T-helper 2 cell treated with Interferon-gamma antibody and Interleukin-4, amounts not matched to agents 5 μg/mL and 100 μg/mL, for 36 hours (primary cell): Measurements from ENCODE around the gene FNDC8.
A peak's percentile ranks its signal among the peaks of the same experiment; 100 is the strongest.
"Not testable (repeated sequence)": the region's sequence is repeated elsewhere in the genome, so short reads cannot be mapped to it uniquely, and the experiment has no call there.

Experiments
- DNase-seq: peaks from one replicate; pipeline ENCODE4 v3.0.0; 2021; ENCODE audit warnings: low spot score
- H3K27ac Mint-ChIP-seq: one replicate; pipeline ENCODE4 v1.8.0; 2021; ENCODE audit warnings: mild to moderate bottlenecking, mixed read lengths
- H3K27me3 Mint-ChIP-seq: one replicate; pipeline ENCODE4 v1.8.0; 2021; ENCODE audit warnings: low read depth, mixed read lengths
- H3K36me3 Mint-ChIP-seq: one replicate; pipeline ENCODE4 v1.8.0; 2021; ENCODE audit warnings: low read depth, mixed read lengths
- H3K4me1 Mint-ChIP-seq: one replicate; pipeline ENCODE4 v1.8.0; 2021; ENCODE audit warnings: low read depth, mixed read lengths
- H3K4me3 Mint-ChIP-seq: one replicate; pipeline ENCODE4 v1.8.0; 2022; ENCODE audit warnings: mild to moderate bottlenecking, moderate library complexity, mixed read lengths
- H3K9me3 Mint-ChIP-seq: one replicate; pipeline ENCODE4 v1.8.0; 2021; ENCODE audit warnings: mixed read lengths

FNDC8 gene

GRCh38 chr17:35104844-35105450 is 16.5 kb upstream of the FNDC8 start:
- no peak for DNase-seq
- H3K4me1 Mint-ChIP-seq: no peaks in the 10 kb centered on the region
- no peaks in the 10 kb centered on the region for H3K27me3 Mint-ChIP-seq
- H3K9me3 Mint-ChIP-seq: no peaks in the 10 kb centered on the region
- no peak overlapping the region for H3K4me3 Mint-ChIP-seq
- H3K36me3 Mint-ChIP-seq: peaks cover 41% of the 10 kb centered on the region
- H3K27ac Mint-ChIP-seq: no peak overlapping the region

- not testable (repeated sequence) for H3K27me3 Mint-ChIP-seq, H3K4me3 Mint-ChIP-seq, H3K27ac Mint-ChIP-seq, H3K9me3 Mint-ChIP-seq, H3K4me1 Mint-ChIP-seq, DNase-seq
- peaks cover 22% of the 10 kb centered on the region for H3K36me3 Mint-ChIP-seq
These were observed 10.6 kb upstream of the FNDC8 start for GRCh38 chr17:35110791-35111190.

- Mint-ChIP-seq H3K4me1 (peaks cover 22% of the 10 kb centered on the region), H3K4me3 (peak overlapping the region; percentile 25), H3K36me3 (peaks cover 18% of the 10 kb centered on the region), H3K27me3 (no peaks in the 10 kb centered on the region), H3K9me3 (no peaks in the 10 kb centered on the region), H3K27ac (peak overlapping the region; percentile 28)
- no peak for DNase-seq
These were observed 4.6 kb upstream of the FNDC8 start for GRCh38 chr17:35116845-35117244.

- Mint-ChIP-seq H3K9me3 (no peaks in the 10 kb centered on the region), H3K27me3 (no peaks in the 10 kb centered on the region), H3K27ac (peak overlapping the region; percentile 56), H3K4me1 (peaks cover 22% of the 10 kb centered on the region), H3K36me3 (peaks cover 18% of the 10 kb centered on the region), H3K4me3 (peak overlapping the region; percentile 86)
- peak; percentile 10 for DNase-seq
These were observed 3.4 kb upstream of the FNDC8 start for GRCh38 chr17:35117984-35118383.

- no peaks in the 10 kb centered on the region for H3K27me3 Mint-ChIP-seq
- peak within 1 kb of the TSS; percentile 93 for H3K27ac Mint-ChIP-seq
- peak; percentile 77 for DNase-seq
- peak within 1 kb of the TSS; percentile 98 for H3K4me3 Mint-ChIP-seq
- no peaks in the 10 kb centered on the region for H3K9me3 Mint-ChIP-seq
- peaks cover 22% of the 10 kb centered on the region for H3K4me1 Mint-ChIP-seq
- H3K36me3 Mint-ChIP-seq: peaks cover 16% of the 10 kb centered on the region
These were observed 1.8 kb upstream of the FNDC8 start, which contains the start of gene RAD51D for GRCh38 chr17:35119370-35120165. Gene RAD51D, minus strand, starts transcription at chr17:35119860. Its CDS starts 247 bp downstream, at chr17:35119613.

GRCh38 chr17:35127751-35128514 is 6.5 kb downstream of the FNDC8 start:
- DNase-seq: no peak
- Mint-ChIP-seq H3K27me3 (no peaks in the 10 kb centered on the region), H3K9me3 (no peaks in the 10 kb centered on the region), H3K36me3 (peaks cover 12% of the 10 kb centered on the region), H3K4me1 (no peaks in the 10 kb centered on the region), H3K4me3 (no peak overlapping the region), H3K27ac (no peak overlapping the region)

GRCh38 chr17:35129154-35129972 is 7.9 kb downstream of the FNDC8 start:
- Mint-ChIP-seq H3K4me3 (no peak overlapping the region), H3K27me3 (no peaks in the 10 kb centered on the region), H3K36me3 (peaks cover 24% of the 10 kb centered on the region), H3K27ac (no peak overlapping the region), H3K4me1 (no peaks in the 10 kb centered on the region), H3K9me3 (no peaks in the 10 kb centered on the region)
- no peak for DNase-seq

GRCh38 chr17:35129973-35130351 is 8.5 kb downstream of the FNDC8 start:
- no peaks in the 10 kb centered on the region for H3K27me3 Mint-ChIP-seq
- H3K9me3 Mint-ChIP-seq: no peaks in the 10 kb centered on the region
- no peak for DNase-seq
- H3K36me3 Mint-ChIP-seq: peaks cover 29% of the 10 kb centered on the region
- H3K4me1 Mint-ChIP-seq: no peaks in the 10 kb centered on the region
- H3K27ac Mint-ChIP-seq: no peak overlapping the region
- H3K4me3 Mint-ChIP-seq: no peak overlapping the region

GRCh38 chr17:35130392-35130791 is 9.0 kb downstream of the FNDC8 start:
- no peaks in the 10 kb centered on the region for H3K9me3 Mint-ChIP-seq
- no peak for DNase-seq
- H3K27me3 Mint-ChIP-seq: no peaks in the 10 kb centered on the region
- H3K4me3 Mint-ChIP-seq: no peak overlapping the region
- H3K27ac Mint-ChIP-seq: no peak overlapping the region
- H3K4me1 Mint-ChIP-seq: no peaks in the 10 kb centered on the region
- H3K36me3 Mint-ChIP-seq: peaks cover 33% of the 10 kb centered on the region

GRCh38 chr17:35132099-35132498 is 10.7 kb downstream of the FNDC8 start:
- no peak for DNase-seq
- Mint-ChIP-seq H3K9me3 (no peaks in the 10 kb centered on the region), H3K4me1 (no peaks in the 10 kb centered on the region), H3K4me3 (no peak overlapping the region), H3K27ac (no peak overlapping the region), H3K27me3 (no peaks in the 10 kb centered on the region), H3K36me3 (peaks cover 41% of the 10 kb centered on the region)

GRCh38 chr17:35132816-35133550 is 11.6 kb downstream of the FNDC8 start:
- H3K36me3 Mint-ChIP-seq: peaks cover 41% of the 10 kb centered on the region
- no peaks in the 10 kb centered on the region for H3K27me3 Mint-ChIP-seq
- H3K4me1 Mint-ChIP-seq: no peaks in the 10 kb centered on the region
- no peak overlapping the region for H3K4me3 Mint-ChIP-seq
- H3K9me3 Mint-ChIP-seq: no peaks in the 10 kb centered on the region
- H3K27ac Mint-ChIP-seq: no peak overlapping the region
- no peak for DNase-seq

GRCh38 chr17:35135322-35135721 is 13.9 kb downstream of the FNDC8 start:
- no peaks in the 10 kb centered on the region for H3K4me1 Mint-ChIP-seq
- H3K27ac Mint-ChIP-seq: no peak overlapping the region
- no peaks in the 10 kb centered on the region for H3K9me3 Mint-ChIP-seq
- no peaks in the 10 kb centered on the region for H3K27me3 Mint-ChIP-seq
- no peak for DNase-seq
- H3K4me3 Mint-ChIP-seq: no peak overlapping the region
- peaks cover 52% of the 10 kb centered on the region for H3K36me3 Mint-ChIP-seq

- no peak overlapping the region for H3K4me3 Mint-ChIP-seq
- no peaks in the 10 kb centered on the region for H3K9me3 Mint-ChIP-seq
- no peaks in the 10 kb centered on the region for H3K27me3 Mint-ChIP-seq
- no peak for DNase-seq
- H3K27ac Mint-ChIP-seq: no peak overlapping the region
- H3K4me1 Mint-ChIP-seq: peaks cover 8% of the 10 kb centered on the region
- H3K36me3 Mint-ChIP-seq: peaks cover 37% of the 10 kb centered on the region
These were observed 16.8 kb downstream of the FNDC8 start for GRCh38 chr17:35138218-35138617.
